Esophagus muscularis mucosa (tissue), 4 donors: ENCODE results near the gene PFKFB3. TPM values are rescaled to one million over a fixed set of nuclear protein-coding genes. Genes with fewer than 3 reads are reported as not detected.
"Not testable (repeated sequence)": the region's sequence is repeated elsewhere in the genome, so short reads cannot be mapped to it uniquely, and the experiment has no call there.

Source experiments
- DNase-seq: peaks from one replicate; pipeline ENCODE4 v3.0.0-alpha.2; 2017; ENCODE audit errors: extremely low spot score
- H3K27ac ChIP-seq, 4 donors: fragments of 200-600 bp; sonication (generic); replicated peaks in 1 of 4; 1 replicate in 3 of 4; 2 replicates in 1 of 4; pipeline ENCODE4 v1.5.1; 2016 to 2019; ENCODE audit warnings: mild to moderate bottlenecking in 1 of 4
- H3K27me3 ChIP-seq, 4 donors: fragments of 200-600 bp; sonication (generic); one replicate each; pipeline versions ENCODE4 v1.5.1 to v1.6.0; 2016 to 2019
- H3K36me3 ChIP-seq, 4 donors: fragments of 200-600 bp; sonication (generic); one replicate each; pipeline ENCODE4 v1.5.1; 2016 to 2019
- H3K4me1 ChIP-seq, 4 donors: fragments of 200-600 bp; sonication (generic); one replicate each; pipeline ENCODE4 v1.5.1; 2016 to 2019
- H3K4me3 ChIP-seq, 4 donors: fragments of 200-600 bp; sonication (generic); 1 replicate in 2 of 4; 2 replicates in 2 of 4; pipeline ENCODE4 v1.5.1; 2016 to 2019; ENCODE audit warnings: mild to moderate bottlenecking in 4 of 4, moderate library complexity in 1 of 4
- H3K9me3 ChIP-seq, 4 donors: fragments of 200-600 bp; sonication (generic); 1 replicate in 3 of 4; 2 replicates in 1 of 4; pipeline ENCODE4 v1.5.1; 2016 to 2019
- CTCF ChIP-seq, 3 experiments: fragments of 200-600 bp in 2 of 3; fragments of 450-650 bp in 1 of 3; sonication (generic) in 2 of 3; IDR thresholded peaks; one replicate each; pipeline ENCODE4 v1.5.1; 2017 to 2019; ENCODE audit warnings: antibody characterized with exemption in 3 of 3, mild to moderate bottlenecking in 2 of 3, moderate library complexity in 1 of 3
- EP300 ChIP-seq: sonication (generic); formaldehyde crosslinking; IDR thresholded peaks from one replicate; pipeline ENCODE4 v1.6.1; 2017; ENCODE audit warnings: antibody characterized with exemption
- POLR2A ChIP-seq: fragments of 450-650 bp; IDR thresholded peaks from one replicate; pipeline ENCODE4 v1.6.1; 2017; ENCODE audit warnings: antibody characterized with exemption, moderate library complexity, mild to moderate bottlenecking, low read depth
- POLR2AphosphoS5 ChIP-seq, 2 donors: sonication (generic); formaldehyde crosslinking; IDR thresholded peaks; one replicate each; pipeline ENCODE4 v1.6.1; 2017; ENCODE audit warnings: antibody characterized with exemption in 2 of 2
- WGBS: methylation state at CpG from one replicate; pipeline ENCODE4 v1.1.5; 2018; 5-methylcytosine and 5-hydroxymethylcytosine counted together
- intact Hi-C: fragments of 100-400 bp; cut with DNase I; formaldehyde crosslinking; loops from one replicate; pipeline ENCODE4 v1.15.1; 2023
- total RNA-seq, 4 donors: library from RNA; depleted of rRNA; stranded (reverse); fragments of >200 nt; gene quantifications; one replicate each; pipeline versions ENCODE4 v1.1.0 to v1.2.1, GENCODE V29; 2016

Gene PFKFB3
- total RNA-seq, 4 donors from 2014 or later, result 22.4 to 49.1 (median 37.9) TPM

- no peak for DNase-seq
- WGBS, result 82% methylated on average over 14 of the region's 15 CpGs
- intact Hi-C loops, result no loop called here
- Histone ChIP-seq H3K9me3 (no peaks in the 10 kb centered on the region), H3K4me3 (no peak overlapping the region), H3K27me3 (no peaks in the 10 kb centered on the region), H3K27ac (no peak overlapping the region), H3K4me1 (peaks cover 4 to 11% (median 7%) of the 10 kb centered on the region in 4 donors), H3K36me3 (no peaks in the 10 kb centered on the region)
- no peak for TF ChIP-seq EP300
- no peak for TF ChIP-seq CTCF (IDR thresholded peaks at IDR 0.05)
- no peak for TF ChIP-seq POLR2AphosphoS5 (IDR thresholded peaks at IDR 0.05)
Observed at GRCh38 chr10:6279540-6280267, 77.0 kb downstream of the PFKFB3 start.

- H3K27me3 ChIP-seq, result no peaks in the 10 kb centered on the region
- DNase-seq, result no peak
- no peak overlapping the region for H3K27ac ChIP-seq
- TF ChIP-seq EP300 (no peak), POLR2A (no peak), POLR2AphosphoS5 (IDR thresholded peaks at IDR 0.05) (no peak), CTCF (IDR thresholded peaks at IDR 0.05) (no peak)
- peaks cover 0 to 6% (median 4%) of the 10 kb centered on the region in 4 donors for H3K4me1 ChIP-seq
- no peaks in the 10 kb centered on the region for H3K36me3 ChIP-seq
- intact Hi-C loops, result no loop called here
- H3K9me3 ChIP-seq, result no peaks in the 10 kb centered on the region
- 80% methylated on average over 7 of the region's 8 CpGs for WGBS
- no peak overlapping the region for H3K4me3 ChIP-seq
Observed at GRCh38 chr10:6280291-6280690, 77.6 kb downstream of the PFKFB3 start.

GRCh38 chr10:6282454-6282958 is 79.8 kb downstream of the PFKFB3 start:
- intact Hi-C loops, result no loop called here
- TF ChIP-seq CTCF (IDR thresholded peaks at IDR 0.05) (no peak), POLR2A (no peak), POLR2AphosphoS5 (IDR thresholded peaks at IDR 0.05) (no peak), EP300 (no peak)
- H3K36me3 ChIP-seq, result no peaks in the 10 kb centered on the region
- H3K27ac ChIP-seq, result no peak overlapping the region
- H3K4me1 ChIP-seq, result no peaks in the 10 kb centered on the region
- no peaks in the 10 kb centered on the region for H3K9me3 ChIP-seq
- 93% methylated on average over 5 of the region's 5 CpGs for WGBS
- no peaks in the 10 kb centered on the region for H3K27me3 ChIP-seq
- no peak for DNase-seq
- no peak overlapping the region for H3K4me3 ChIP-seq

- Histone ChIP-seq H3K27ac (no peak overlapping the region), H3K4me3 (no peak overlapping the region), H3K4me1 (no peaks in the 10 kb centered on the region), H3K27me3 (no peaks in the 10 kb centered on the region), H3K9me3 (no peaks in the 10 kb centered on the region), H3K36me3 (no peaks in the 10 kb centered on the region)
- intact Hi-C loops, result no loop called here
- WGBS, result 92% methylated on average over 8 of the region's 8 CpGs
- no peak for TF ChIP-seq POLR2AphosphoS5 (IDR thresholded peaks at IDR 0.05)
- TF ChIP-seq EP300, result no peak
- no peak for TF ChIP-seq CTCF (IDR thresholded peaks at IDR 0.05)
- no peak for TF ChIP-seq POLR2A
- DNase-seq, result no peak
Observed at GRCh38 chr10:6283655-6284054, 80.9 kb downstream of the PFKFB3 start.

GRCh38 chr10:6290621-6291020 is 87.9 kb downstream of the PFKFB3 start:
- DNase-seq, intact Hi-C loops, H3K27ac ChIP-seq, H3K36me3 ChIP-seq, H3K9me3 ChIP-seq, H3K4me1 ChIP-seq, H3K4me3 ChIP-seq, H3K27me3 ChIP-seq: not testable (repeated sequence)
- 93% methylated on average over 3 of the region's 3 CpGs for WGBS
